Measurements from ENCODE around the gene RFTN1.

- TF ChIP-seq RCOR1 (IDR thresholded peaks at IDR 0.05; ENCODE audit: borderline replicate concordance in 1 of 2, low read depth in 2 of 2, low read length in 2 of 2) (no peak), ATF2 (CRISPR knock-in tag; IDR thresholded peaks at IDR 0.05) (no peak), FOXK1 (CRISPR knock-in tag; IDR thresholded peaks at IDR 0.05; ENCODE audit: borderline replicate concordance) (no peak), ZNF384 (IDR thresholded peaks at IDR 0.05; ENCODE audit: low read depth, low read length) (no peak)
These were observed 86.8 kb downstream of the RFTN1 start for GRCh38 chr3:16426665-16427064.
